PFSK-1 (cell line): ENCODE data around the gene SRL.

Experiments used
- POLR2AphosphoS5 ChIP-seq: IDR thresholded peaks from 2 replicates; pipeline ENCODE4 v1.6.1; 2012; ENCODE audit warnings: low read depth, mild to moderate bottlenecking, control low read depth, low read length, moderate library complexity
- SIN3A ChIP-seq: IDR thresholded peaks from 2 replicates; pipeline ENCODE4 v1.6.1; 2012; ENCODE audit warnings: mild to moderate bottlenecking, low read length, moderate library complexity, borderline replicate concordance; ENCODE audit not compliant: insufficient read depth
- TF ChIP-seq, protein P1 (sequence below), 2 experiments: IDR thresholded peaks; 2 replicates each; pipeline versions ENCODE4 v1.6.1 to v1.8.0; 2011 to 2012; ENCODE audit warnings: low read depth in 2 of 2, low read length in 2 of 2, control low read depth in 1 of 2, inconsistent platforms in 1 of 2, mild to moderate bottlenecking in 1 of 2, moderate library complexity in 1 of 2; ENCODE audit not compliant: insufficient read depth in 1 of 2

DNA sequence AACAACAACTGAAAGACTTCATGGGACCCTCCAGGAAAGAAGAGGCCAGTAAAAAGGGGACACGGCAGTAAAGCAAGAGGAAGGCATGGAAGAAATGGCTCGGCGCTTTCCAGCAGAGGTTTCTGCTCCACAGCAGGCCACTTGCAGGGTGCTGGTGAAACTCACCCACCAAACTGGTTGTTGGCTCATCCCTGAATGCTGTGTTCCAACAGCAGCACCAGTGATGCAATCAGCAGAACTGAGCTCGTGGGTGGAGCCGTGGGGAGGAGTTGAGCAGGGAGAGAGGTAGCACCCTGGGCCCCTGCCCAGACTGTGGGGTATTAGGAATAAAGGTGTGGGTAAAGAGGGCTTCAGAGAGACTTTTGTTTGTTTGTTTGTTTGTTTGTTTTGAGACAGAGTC, 62.9 kb downstream of the SRL start:
- TF ChIP-seq SIN3A (no peak), POLR2AphosphoS5 (no peak)
- TF ChIP-seq, protein P1, sequence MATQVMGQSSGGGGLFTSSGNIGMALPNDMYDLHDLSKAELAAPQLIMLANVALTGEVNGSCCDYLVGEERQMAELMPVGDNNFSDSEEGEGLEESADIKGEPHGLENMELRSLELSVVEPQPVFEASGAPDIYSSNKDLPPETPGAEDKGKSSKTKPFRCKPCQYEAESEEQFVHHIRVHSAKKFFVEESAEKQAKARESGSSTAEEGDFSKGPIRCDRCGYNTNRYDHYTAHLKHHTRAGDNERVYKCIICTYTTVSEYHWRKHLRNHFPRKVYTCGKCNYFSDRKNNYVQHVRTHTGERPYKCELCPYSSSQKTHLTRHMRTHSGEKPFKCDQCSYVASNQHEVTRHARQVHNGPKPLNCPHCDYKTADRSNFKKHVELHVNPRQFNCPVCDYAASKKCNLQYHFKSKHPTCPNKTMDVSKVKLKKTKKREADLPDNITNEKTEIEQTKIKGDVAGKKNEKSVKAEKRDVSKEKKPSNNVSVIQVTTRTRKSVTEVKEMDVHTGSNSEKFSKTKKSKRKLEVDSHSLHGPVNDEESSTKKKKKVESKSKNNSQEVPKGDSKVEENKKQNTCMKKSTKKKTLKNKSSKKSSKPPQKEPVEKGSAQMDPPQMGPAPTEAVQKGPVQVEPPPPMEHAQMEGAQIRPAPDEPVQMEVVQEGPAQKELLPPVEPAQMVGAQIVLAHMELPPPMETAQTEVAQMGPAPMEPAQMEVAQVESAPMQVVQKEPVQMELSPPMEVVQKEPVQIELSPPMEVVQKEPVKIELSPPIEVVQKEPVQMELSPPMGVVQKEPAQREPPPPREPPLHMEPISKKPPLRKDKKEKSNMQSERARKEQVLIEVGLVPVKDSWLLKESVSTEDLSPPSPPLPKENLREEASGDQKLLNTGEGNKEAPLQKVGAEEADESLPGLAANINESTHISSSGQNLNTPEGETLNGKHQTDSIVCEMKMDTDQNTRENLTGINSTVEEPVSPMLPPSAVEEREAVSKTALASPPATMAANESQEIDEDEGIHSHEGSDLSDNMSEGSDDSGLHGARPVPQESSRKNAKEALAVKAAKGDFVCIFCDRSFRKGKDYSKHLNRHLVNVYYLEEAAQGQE (IDR thresholded peaks at IDR 0.05; ENCODE audit: insufficient read depth in 1 of 2, low read depth in 2 of 2, low read length in 2 of 2), result no peak
